Mucosa of descending colon (tissue), 3 donors: Measurements from ENCODE around the gene TCTA. TPM values are rescaled to one million over a fixed set of nuclear protein-coding genes. Genes with fewer than 3 reads are reported as not detected.

Source experiments
- ATAC-seq: fragments of 200-7000 bp; cut with Tn5 transposase; one replicate; pipeline ENCODE4 v1.9.1; 2020; ENCODE audit warnings: mild to moderate bottlenecking, moderate library complexity
- DNase-seq, 3 donors: peaks; one replicate each; pipeline ENCODE4 v3.0.0-alpha.2; 2020
- H3K36me3 ChIP-seq: fragments of 200-600 bp; one replicate; pipeline ENCODE4 v1.8.0; 2021; ENCODE audit warnings: low read depth, mild to moderate bottlenecking
- H3K4me1 ChIP-seq: fragments of 200-600 bp; one replicate; pipeline ENCODE4 v1.8.0; 2021; ENCODE audit warnings: low read depth, mild to moderate bottlenecking
- H3K4me3 ChIP-seq: fragments of 200-600 bp; one replicate; pipeline ENCODE4 v1.8.0; 2021; ENCODE audit warnings: mild to moderate bottlenecking
- H3K9me3 ChIP-seq: fragments of 200-600 bp; one replicate; pipeline ENCODE4 v1.8.0; 2021; ENCODE audit warnings: mild to moderate bottlenecking
- CTCF ChIP-seq: fragments of 200-600 bp; IDR thresholded peaks from one replicate; pipeline ENCODE4 v1.8.0; 2022; ENCODE audit warnings: antibody characterized with exemption, mild to moderate bottlenecking
- intact Hi-C, 2 donors: fragments of 100-400 bp; cut with DNase I in 1 of 2; cut with micrococcal nuclease in 1 of 2; formaldehyde crosslinking; loops; one replicate each; pipeline versions ENCODE4 v1.11.0 to v1.11.1; 2022; cut with DNase I, micrococcal nuclease
- total RNA-seq, 3 donors: library from RNA; stranded (reverse); fragmentation: NEBNext Ultra II Directional in 2 of 3; extraction: Animal tissue kit (Norgen Biotek cat#: 25700) in 2 of 3; gene quantifications; one replicate each; pipeline versions ENCODE4 v1.2.1 to v1.2.4, GENCODE V29; 2021 to 2023
- donor health status: DM: no; HTN: no; CAD: no; lungs with moderate emphysema.
- donor health status: DM: no; HTN: no; CAD: no.
- donor health status: DM: no; HTN: yes; CAD: no.

Gene TCTA
- total RNA-seq, 3 donors from 2014 or later: 31.6 to 44.4 (median 43.5) TPM

GRCh38 chr3:49416867-49417266 lies 4.6 kb downstream of the TCTA start:
- intact Hi-C loops: no loop called here
- Histone ChIP-seq H3K9me3 (no peaks in the 10 kb centered on the region), H3K36me3 (peaks cover 4% of the 10 kb centered on the region), H3K4me3 (no peak overlapping the region), H3K4me1 (peaks cover 18% of the 10 kb centered on the region)
- DNase-seq (peak in 1 of 3 donors; percentile 1), ATAC-seq (no peak)
- TF ChIP-seq CTCF: no peak

DNA sequence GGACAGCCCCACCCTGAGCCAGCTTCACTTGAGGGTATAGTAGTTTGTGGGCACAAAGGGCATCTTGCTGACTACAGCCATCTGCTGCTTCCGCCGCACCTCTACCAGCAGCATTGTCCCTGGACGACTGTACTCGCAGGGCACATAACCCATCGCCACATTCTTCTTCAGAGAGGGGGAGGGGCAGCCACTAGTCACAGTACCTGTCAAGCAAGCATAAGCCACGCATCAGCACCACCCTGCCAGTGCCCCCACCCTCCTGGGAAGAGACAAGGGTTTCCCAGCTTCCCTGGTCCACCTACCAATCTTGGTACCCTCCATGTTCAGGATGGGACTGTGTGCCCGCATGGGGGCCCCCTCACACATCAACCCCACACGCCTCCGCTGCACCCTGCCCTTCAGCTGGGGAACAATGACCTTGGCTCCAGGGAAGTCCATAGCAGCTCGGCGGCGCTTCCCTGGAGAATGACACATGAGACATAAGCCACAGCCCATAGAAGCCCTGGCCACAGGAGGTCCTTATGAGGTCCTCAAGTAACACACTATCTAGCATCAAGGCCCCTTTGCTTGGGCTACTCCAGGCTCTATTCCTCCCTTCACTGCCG lies 5.4 kb downstream of the TCTA start:
- peaks cover 14% of the 10 kb centered on the region for H3K4me1 ChIP-seq
- no peak for ATAC-seq
- no peaks in the 10 kb centered on the region for H3K9me3 ChIP-seq
- no peak for TF ChIP-seq CTCF
- intact Hi-C loops: no loop called here
- peak in 1 of 3 donors; percentile 50 for DNase-seq
- no peaks in the 10 kb centered on the region for H3K36me3 ChIP-seq
- H3K4me3 ChIP-seq: no peak overlapping the region

DNA sequence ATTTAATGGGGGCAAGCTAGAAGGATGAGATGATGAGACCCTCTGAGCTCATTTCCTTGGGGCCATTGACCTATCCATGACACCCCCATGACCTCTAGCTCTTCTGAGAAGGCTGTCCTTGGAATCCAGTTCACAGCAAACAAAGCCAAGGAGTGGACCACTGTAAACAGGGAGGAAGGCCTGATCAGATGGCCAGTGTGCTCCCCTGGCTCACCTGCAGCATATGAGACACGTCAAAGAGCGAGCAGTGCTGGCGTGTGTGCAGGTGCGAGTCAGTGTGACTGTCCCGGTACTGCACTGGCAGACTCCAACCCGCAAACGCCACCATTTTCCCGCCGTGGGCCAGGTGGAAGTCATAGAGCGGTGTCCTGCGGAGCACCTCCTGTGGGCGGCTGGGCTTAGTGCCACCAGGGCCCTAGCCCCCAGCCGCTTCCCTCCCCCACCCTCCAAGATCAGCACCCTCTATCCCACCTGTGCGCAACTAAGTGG lies 9.7 kb downstream of the TCTA start:
- no peak for DNase-seq
- peak; percentile 59 for ATAC-seq
- intact Hi-C loops: no loop called here
- Histone ChIP-seq H3K4me1 (no peaks in the 10 kb centered on the region), H3K9me3 (no peaks in the 10 kb centered on the region), H3K4me3 (no peak overlapping the region), H3K36me3 (no peaks in the 10 kb centered on the region)
- TF ChIP-seq CTCF: no peak

DNA sequence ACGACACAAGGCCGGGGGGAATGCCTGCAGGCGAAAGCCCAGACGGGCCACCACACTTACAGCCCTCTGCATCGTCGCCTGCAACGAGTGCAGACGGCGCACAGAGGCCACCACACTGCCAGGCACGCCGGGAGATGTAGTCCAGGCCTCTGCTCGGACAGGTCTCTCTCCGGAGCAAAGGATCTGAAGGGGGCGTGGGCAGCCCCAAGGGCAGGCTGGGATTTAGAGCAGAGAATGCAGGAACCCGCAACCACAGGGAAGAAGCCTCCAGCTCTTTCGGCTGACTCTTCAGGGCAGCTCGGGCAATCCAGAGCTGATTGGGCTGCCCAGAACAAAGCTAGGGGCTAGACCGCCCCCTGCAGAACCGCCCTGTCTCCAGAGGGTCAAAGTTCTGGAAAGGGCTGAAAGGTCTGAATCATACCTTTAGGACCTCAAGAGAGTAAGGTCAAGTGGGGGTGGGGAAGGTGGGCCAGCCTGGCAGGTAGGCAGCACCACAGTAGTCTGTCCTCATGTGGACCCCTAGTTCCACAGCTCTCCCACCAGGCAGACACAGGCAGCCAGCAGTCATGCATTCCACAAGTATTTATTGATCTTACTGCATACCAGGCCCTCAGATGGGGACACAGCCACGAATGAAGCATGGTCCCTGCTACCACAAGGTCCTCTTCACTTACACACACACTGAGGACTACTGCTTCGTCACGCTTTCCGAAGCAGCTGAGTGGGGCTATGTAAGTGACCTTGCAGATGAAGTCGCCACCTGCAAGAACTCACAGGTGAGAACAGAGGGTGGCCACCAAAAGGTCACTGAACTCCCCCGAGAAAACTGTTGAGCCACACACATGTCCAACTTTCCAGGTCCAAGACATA lies 10.4 kb downstream of the TCTA start, which contains the start of gene AMT:
Gene AMT, minus strand, starts transcription at position 95 of the 870 bp plus-strand sequence. Its CDS starts 23 bp downstream, at position 72.
- no peak within 1 kb of the TSS for H3K4me3 ChIP-seq

DNA sequence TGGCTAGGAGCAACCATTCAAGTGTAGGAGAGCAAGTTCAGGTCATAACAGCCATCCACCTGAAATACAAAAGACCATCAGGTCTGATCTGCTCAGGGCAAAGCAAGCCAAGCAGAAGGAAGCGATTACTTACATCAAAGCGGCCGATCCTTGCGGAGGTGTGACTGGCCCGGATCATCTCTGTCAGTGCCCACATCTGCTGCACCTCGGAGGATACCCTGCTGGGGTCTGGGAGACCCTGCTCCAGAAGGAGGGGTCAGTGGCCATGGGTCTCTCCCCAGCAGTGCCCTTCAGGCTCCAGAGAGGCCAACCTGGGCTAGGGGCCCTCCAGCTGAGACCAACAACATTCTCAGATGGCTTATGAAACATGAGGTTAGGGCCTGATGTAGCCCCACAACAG lies 12.6 kb downstream of the TCTA start:
- H3K36me3 ChIP-seq: no peaks in the 10 kb centered on the region
- peak in 1 of 3 donors; percentile 45 for DNase-seq
- intact Hi-C loops: no loop called here
- no peak for TF ChIP-seq CTCF
- no peak overlapping the region for H3K4me3 ChIP-seq
- H3K4me1 ChIP-seq: no peaks in the 10 kb centered on the region
- H3K9me3 ChIP-seq: no peaks in the 10 kb centered on the region
- no peak for ATAC-seq

More for the DNA sequence above, 10.4 kb downstream of the TCTA start, which contains the start of gene AMT:
- Histone ChIP-seq H3K9me3 (no peaks in the 10 kb centered on the region), H3K4me1 (no peaks in the 10 kb centered on the region), H3K36me3 (no peaks in the 10 kb centered on the region)
- DNase-seq: peak; percentile 78 to 80 (median 78)
- ATAC-seq: peak; percentile 93
- TF ChIP-seq CTCF: no peak
- intact Hi-C loops: no loop called here
